ENCODE data around the gene WDSUB1. TPM values are rescaled to one million over a fixed set of nuclear protein-coding genes. Genes with fewer than 3 reads are reported as not detected.

The WDSUB1 gene
- total and polyA plus RNA-seq, 8 donors: 3.5 to 8.2 (median 5.6) TPM

DNA sequence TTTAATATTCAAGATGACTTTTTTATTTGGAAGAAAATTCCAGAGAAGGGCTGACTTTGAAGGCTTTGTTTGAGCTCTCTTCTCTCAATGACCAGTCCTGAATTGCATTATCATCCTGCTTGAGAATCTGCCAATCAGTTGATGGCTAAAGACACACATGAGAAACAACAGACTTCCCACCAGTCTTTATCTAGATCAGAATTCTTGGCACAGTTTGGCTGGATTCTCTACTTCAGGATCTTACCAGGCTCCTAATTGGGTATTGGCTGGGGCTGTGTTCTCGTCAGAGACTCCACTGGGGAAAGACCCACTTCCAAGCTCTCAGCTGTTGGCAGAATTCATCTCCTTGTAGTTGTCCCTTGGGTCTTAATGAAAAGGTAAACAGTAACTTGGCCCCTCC, 86.0 kb downstream of the WDSUB1 start:
- Histone ChIP-seq H3K27ac (no peak overlapping the region), H3K27me3 (no peaks in the 10 kb centered on the region), H3K36me3 (peaks cover 0 to 19% (median 3%) of the 10 kb centered on the region in 3 donors), H3K4me3 (no peak overlapping the region), H3K4me1 (peaks cover 0 to 4% (median 0%) of the 10 kb centered on the region in 3 donors), H3K9me3 (no peaks in the 10 kb centered on the region)
- intact Hi-C loops (cut with DNase I): no loop called here
- no peak for DNase-seq
- ATAC-seq: no peak
- 85 to 89% methylated on average over 1 of the region's 1 CpG for WGBS, 2 donors
- no peak for FAIRE-seq
- TF ChIP-seq, protein P1, sequence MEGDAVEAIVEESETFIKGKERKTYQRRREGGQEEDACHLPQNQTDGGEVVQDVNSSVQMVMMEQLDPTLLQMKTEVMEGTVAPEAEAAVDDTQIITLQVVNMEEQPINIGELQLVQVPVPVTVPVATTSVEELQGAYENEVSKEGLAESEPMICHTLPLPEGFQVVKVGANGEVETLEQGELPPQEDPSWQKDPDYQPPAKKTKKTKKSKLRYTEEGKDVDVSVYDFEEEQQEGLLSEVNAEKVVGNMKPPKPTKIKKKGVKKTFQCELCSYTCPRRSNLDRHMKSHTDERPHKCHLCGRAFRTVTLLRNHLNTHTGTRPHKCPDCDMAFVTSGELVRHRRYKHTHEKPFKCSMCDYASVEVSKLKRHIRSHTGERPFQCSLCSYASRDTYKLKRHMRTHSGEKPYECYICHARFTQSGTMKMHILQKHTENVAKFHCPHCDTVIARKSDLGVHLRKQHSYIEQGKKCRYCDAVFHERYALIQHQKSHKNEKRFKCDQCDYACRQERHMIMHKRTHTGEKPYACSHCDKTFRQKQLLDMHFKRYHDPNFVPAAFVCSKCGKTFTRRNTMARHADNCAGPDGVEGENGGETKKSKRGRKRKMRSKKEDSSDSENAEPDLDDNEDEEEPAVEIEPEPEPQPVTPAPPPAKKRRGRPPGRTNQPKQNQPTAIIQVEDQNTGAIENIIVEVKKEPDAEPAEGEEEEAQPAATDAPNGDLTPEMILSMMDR (IDR thresholded peaks at IDR 0.05): no peak

- Histone ChIP-seq H3K36me3 (peaks cover under 1 to 19% (median 3%) of the 10 kb centered on the region in 3 donors), H3K4me3 (no peak overlapping the region), H3K27ac (no peak overlapping the region), H3K27me3 (no peaks in the 10 kb centered on the region), H3K9me3 (no peaks in the 10 kb centered on the region), H3K4me1 (peaks cover 0 to 4% (median 0%) of the 10 kb centered on the region in 3 donors)
- FAIRE-seq (no peak), DNase-seq (no peak), ATAC-seq (no peak)
- TF ChIP-seq, protein P1 (IDR thresholded peaks at IDR 0.05): no peak
- WGBS, 2 donors: 93 to 95% methylated on average over 4 of the region's 4 CpGs
- intact Hi-C loops (cut with DNase I): no loop called here
Measured at GRCh38 chr2:159199761-159200465, 86.6 kb downstream of the WDSUB1 start.

DNA sequence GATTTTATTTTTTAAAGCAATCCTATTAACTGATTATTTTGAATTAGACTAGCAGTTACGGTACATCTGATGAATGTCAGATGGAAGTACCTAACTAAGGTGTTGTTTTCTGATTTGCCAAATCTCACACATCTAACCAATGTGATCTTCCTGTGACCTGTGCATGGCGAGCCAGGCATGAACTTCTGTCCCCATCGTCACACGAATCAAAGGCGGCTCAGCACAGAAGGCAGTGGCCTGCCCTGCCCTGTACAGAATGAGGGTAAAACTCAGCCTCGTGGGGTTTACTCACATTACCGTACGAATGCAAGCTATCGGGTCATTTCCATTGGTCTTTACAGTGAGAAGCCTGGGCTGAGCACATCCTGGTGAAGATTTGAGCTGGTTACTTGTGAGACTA, 87.3 kb downstream of the WDSUB1 start:
- no peak overlapping the region for H3K27ac ChIP-seq
- no peak for FAIRE-seq
- H3K9me3 ChIP-seq: no peaks in the 10 kb centered on the region
- H3K4me1 ChIP-seq: peaks cover 0 to 4% (median 0%) of the 10 kb centered on the region in 3 donors
- H3K36me3 ChIP-seq: peaks cover 3 to 19% (median 3%) of the 10 kb centered on the region in 3 donors
- intact Hi-C loops (cut with DNase I): no loop called here
- 94 to 95% methylated on average over 9 of the region's 9 CpGs for WGBS, 2 donors
- no peak for ATAC-seq
- DNase-seq: no peak
- TF ChIP-seq, protein P1 (IDR thresholded peaks at IDR 0.05): no peak
- H3K27me3 ChIP-seq: no peaks in the 10 kb centered on the region
- H3K4me3 ChIP-seq: no peak overlapping the region

- ATAC-seq (no peak), FAIRE-seq (no peak), DNase-seq (no peak)
- intact Hi-C loops (cut with DNase I): no loop called here
- Histone ChIP-seq H3K9me3 (no peaks in the 10 kb centered on the region), H3K36me3 (peaks cover 3 to 23% (median 3%) of the 10 kb centered on the region in 3 donors), H3K27ac (no peak overlapping the region), H3K4me3 (no peak overlapping the region), H3K4me1 (no peaks in the 10 kb centered on the region), H3K27me3 (no peaks in the 10 kb centered on the region)
- TF ChIP-seq, protein P1 (IDR thresholded peaks at IDR 0.05): no peak
- WGBS, 2 donors: 96 to 99% methylated on average over 14 of the region's 14 CpGs
Measured at GRCh38 chr2:159196393-159196925, 90.0 kb downstream of the WDSUB1 start.

- TF ChIP-seq, protein P1 (IDR thresholded peaks at IDR 0.05): no peak
- DNase-seq (no peak), ATAC-seq (no peak), FAIRE-seq (no peak)
- H3K9me3 ChIP-seq: no peaks in the 10 kb centered on the region
- H3K27ac ChIP-seq: no peak overlapping the region
- peaks cover 3 to 23% (median 3%) of the 10 kb centered on the region in 3 donors for H3K36me3 ChIP-seq
- intact Hi-C loops (cut with DNase I): no loop called here
- 97 to 99% methylated on average over 6 of the region's 6 CpGs for WGBS, 2 donors
- no peak overlapping the region for H3K4me3 ChIP-seq
- H3K4me1 ChIP-seq: no peaks in the 10 kb centered on the region
- no peaks in the 10 kb centered on the region for H3K27me3 ChIP-seq
Measured at GRCh38 chr2:159195697-159196096, 90.8 kb downstream of the WDSUB1 start.

Measured in pancreas (tissue), 10 donors.